Measurements from ENCODE around the gene RELN. TPM values are rescaled to one million over a fixed set of nuclear protein-coding genes. Genes with fewer than 3 reads are reported as not detected.

RELN gene
- total RNA-seq, 1 experiment from 2014 or later = 0.02 TPM

- H3K79me1 ChIP-seq (ENCODE audit: insufficient read depth, low read depth, low read length, poor library complexity, severe bottlenecking) = no peaks in the 10 kb centered on the region
These were observed 185.8 kb downstream of the RELN start for GRCh38 chr7:103803631-103804030.

More at GRCh38 chr7:103803631-103804030, 185.8 kb downstream of the RELN start:
- H3K27ac Mint-ChIP-seq = no peak overlapping the region
- Histone ChIP-seq H3K9me3 (ENCODE audit: control insufficient read depth, low read depth, low read length) (no peaks in the 10 kb centered on the region), H3K9ac (ENCODE audit: extremely low read depth, insufficient read length, low read length) (no peak overlapping the region), H3K23ac (ENCODE audit: insufficient read length, low read depth, low read length) (no peak overlapping the region), H3K56ac (ENCODE audit: insufficient read length, low read depth, low read length) (no peak overlapping the region), H3K27ac (ENCODE audit: insufficient read length, low read depth, low read length) (no peak overlapping the region), H4K8ac (replicated peaks; ENCODE audit: insufficient read length, low read depth, low read length) (no peak overlapping the region), H3T11ph (ENCODE audit: low read length) (no peak overlapping the region), H3K18ac (ENCODE audit: insufficient read length, low read depth, low read length) (no peak overlapping the region), H3K4ac (ENCODE audit: low read depth, low read length) (no peak overlapping the region), H2BK120ac (ENCODE audit: low read depth, low read length, poor library complexity, severe bottlenecking) (no peak overlapping the region), H3K27me3 (ENCODE audit: insufficient read depth, low read length) (no peaks in the 10 kb centered on the region), H2BK15ac (ENCODE audit: low read depth, low read length) (no peak overlapping the region), H3K4me2 (ENCODE audit: insufficient read depth, insufficient read length, low read length) (no peak overlapping the region), H2BK20ac (ENCODE audit: low read depth, low read length, poor library complexity, severe bottlenecking) (no peak overlapping the region), H2AK5ac (ENCODE audit: insufficient read length, low read length) (no peak overlapping the region), H2BK12ac (ENCODE audit: insufficient read length, low read depth, low read length) (no peak overlapping the region), H4K20me1 (ENCODE audit: control insufficient read depth, insufficient read depth, insufficient read length) (no peaks in the 10 kb centered on the region), H3K14ac (ENCODE audit: insufficient read depth, low read length) (no peak overlapping the region), H3K4me1 (ENCODE audit: insufficient read depth, low read length) (no peaks in the 10 kb centered on the region), H2AFZ (ENCODE audit: low read length) (no peak overlapping the region), H4K91ac (ENCODE audit: insufficient read length, low read depth, low read length) (no peak overlapping the region), H2BK5ac (ENCODE audit: insufficient read length, low read length) (no peak overlapping the region), H3K79me2 (ENCODE audit: insufficient read depth, low read length) (no peaks in the 10 kb centered on the region), H3K23me2 (ENCODE audit: insufficient read length, low read depth, low read length, poor library complexity, severe bottlenecking) (no peaks in the 10 kb centered on the region), H4K5ac (ENCODE audit: insufficient read length, low read depth, low read length) (no peak overlapping the region)
- peaks cover 1 to 2% of the 10 kb centered on the region in 2 experiments for H3K4me1 Mint-ChIP-seq
- H3K36me3 Mint-ChIP-seq (ENCODE audit: insufficient read depth in 1 of 3, low read depth in 3 of 3) = no peaks in the 10 kb centered on the region
- no peak for DNase-seq
- WGBS (ENCODE audit: extremely low coverage, insufficient read length, low lambda C conversion rate) = no CpG with 5 or more reads among the region's 1 CpG
- no peaks in the 10 kb centered on the region for H3K9me3 Mint-ChIP-seq
- H3K27me3 Mint-ChIP-seq (ENCODE audit: low read depth) = peaks cover 3% of the 10 kb centered on the region
- no peak overlapping the region for H3K4me3 Mint-ChIP-seq
- TF ChIP-seq CTCF (conservative IDR thresholded peaks at IDR 0.05) = no peak

All from H9 (cell line).